HG02840 (cell line): ENCODE data around the gene FBLN7.
"Not testable (repeated sequence)": the region's sequence is repeated elsewhere in the genome, so short reads cannot be mapped to it uniquely, and the experiment has no call there.

Source experiments
- ATAC-seq: cut with Tn5 transposase; IDR thresholded peaks from one replicate; pipeline ENCODE4 v1.9.1; 2021; ENCODE audit warnings: mild to moderate bottlenecking, moderate library complexity, moderate number of reproducible peaks; ENCODE audit not compliant: unreplicated experiment, low FRiP score

The FBLN7 gene

GRCh38 chr2:112175958-112176573 is 37.9 kb downstream of the FBLN7 start:
- no peak for ATAC-seq

GRCh38 chr2:112181571-112182290 is 43.5 kb downstream of the FBLN7 start:
- no peak for ATAC-seq

DNA sequence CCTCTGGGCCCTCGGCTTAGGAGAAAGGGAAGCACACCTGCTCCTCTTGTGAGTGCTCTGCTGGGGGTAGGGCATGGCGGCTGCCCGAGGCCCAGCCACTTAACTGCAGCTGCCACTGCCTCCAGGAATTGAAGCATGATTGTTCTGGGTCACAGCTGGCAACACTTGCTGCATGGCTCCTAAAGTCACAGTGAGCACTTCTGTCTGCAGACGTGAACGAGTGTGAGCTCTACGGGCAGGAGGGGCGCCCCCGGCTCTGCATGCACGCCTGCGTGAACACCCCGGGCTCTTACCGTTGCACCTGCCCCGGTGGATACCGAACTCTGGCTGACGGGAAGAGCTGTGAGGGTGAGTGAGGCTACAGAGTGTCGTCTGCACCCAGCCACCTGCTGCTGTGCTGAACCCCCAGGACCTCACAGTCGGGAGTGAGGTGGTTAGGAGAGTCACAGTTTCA is 44.4 kb downstream of the FBLN7 start:
- no peak for ATAC-seq

DNA sequence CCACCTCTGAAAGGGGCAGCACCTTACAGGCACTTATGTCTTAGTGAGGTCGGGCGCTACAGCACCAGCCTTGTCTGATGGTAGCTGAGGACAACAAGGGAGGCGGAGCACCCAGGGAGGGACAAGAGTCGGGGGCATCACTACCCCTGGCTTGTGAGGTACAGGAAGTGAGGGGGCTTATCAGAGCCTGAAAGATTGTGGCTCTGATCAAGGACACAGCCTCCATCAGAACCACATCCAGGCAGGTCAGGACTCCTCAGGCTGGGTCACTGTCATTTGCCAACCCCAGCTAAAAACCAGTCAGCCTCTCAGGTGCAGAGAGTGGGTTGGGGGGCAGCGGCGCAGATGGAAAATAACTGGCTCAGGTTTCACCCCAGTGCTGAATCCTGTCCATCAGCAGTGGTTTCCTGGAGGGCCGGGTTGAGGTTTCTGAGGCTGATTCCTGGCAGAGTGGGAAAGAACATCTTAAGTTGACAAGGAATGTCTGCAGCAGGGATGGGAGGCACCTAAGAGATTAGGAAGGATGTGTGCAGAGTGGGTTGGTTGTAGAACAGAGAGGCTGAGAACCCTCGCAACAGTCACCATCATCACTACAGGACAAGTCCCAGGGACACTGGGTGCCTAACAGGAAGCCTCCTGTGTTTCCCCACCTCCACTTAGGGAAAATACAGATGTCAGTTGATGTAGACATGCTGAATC is 45.3 kb downstream of the FBLN7 start:
- no peak for ATAC-seq

GRCh38 chr2:112184121-112184520 is 45.9 kb downstream of the FBLN7 start:
- ATAC-seq, result no peak

- ATAC-seq, result no peak
Measured at GRCh38 chr2:112185131-112185530, 46.9 kb downstream of the FBLN7 start.

DNA sequence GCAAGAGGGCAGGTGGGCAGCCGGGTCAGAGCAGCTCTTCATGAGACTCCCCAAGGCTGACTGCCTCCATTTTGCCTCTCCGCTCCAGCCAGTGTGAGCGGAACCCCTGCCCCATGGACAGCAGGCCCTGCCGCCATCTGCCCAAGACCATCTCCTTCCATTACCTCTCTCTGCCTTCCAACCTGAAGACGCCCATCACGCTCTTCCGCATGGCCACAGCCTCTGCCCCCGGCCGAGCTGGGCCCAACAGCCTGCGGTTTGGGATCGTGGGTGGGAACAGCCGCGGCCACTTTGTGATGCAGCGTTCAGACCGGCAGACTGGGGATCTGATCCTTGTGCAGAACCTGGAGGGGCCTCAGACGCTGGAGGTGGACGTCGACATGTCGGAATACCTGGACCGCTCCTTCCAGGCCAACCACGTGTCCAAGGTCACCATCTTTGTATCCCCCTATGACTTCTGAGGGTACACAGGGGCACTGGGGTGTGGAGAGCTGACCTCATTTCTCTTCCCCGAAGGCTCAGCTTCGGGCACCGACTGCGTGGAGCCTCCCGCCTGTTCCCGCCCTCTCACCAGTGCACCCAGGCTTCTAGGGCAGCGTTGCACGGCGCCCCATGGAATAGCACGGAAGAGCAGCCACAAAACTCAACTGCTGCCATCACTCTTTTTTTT is 49.0 kb downstream of the FBLN7 start:
- ATAC-seq, result no peak

DNA sequence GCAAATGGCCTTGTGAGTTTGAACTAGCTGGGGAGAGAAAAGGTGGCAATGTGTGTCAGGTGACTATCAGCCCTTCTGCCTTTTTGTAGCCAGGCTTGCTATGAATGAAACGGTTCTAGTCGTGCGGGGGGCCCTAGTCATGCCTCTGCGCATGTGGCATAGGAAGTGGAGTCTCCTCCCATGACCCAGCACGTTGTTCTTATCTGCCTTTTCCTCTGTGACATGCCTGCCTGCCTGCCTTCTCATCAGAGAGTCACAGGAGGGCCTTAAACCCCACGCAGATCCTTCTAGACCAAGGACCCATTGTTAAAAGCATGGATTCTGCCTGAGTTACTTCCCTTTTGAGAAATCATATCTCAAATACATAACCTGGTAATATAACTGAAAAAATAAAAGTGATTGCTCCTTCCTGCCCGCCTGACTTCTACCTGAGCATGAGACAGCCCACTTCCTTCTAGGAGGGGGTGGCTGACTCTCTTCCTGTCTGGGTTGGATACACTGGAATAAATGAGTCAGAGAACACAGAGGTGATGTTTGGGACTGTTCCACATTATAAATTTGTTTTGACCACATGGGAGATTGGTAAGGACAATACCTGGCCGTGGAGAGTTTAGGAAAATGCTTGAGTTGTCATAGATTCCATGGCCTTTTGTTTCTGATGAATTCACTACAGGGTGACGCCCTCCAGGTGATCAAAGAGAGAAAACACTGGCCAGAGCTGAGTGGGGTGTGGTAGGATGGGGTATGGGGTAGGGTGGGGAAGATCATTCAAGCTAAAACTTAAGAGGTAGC is 49.8 kb downstream of the FBLN7 start:
- no peak for ATAC-seq

GRCh38 chr2:112189001-112189556 is 50.9 kb downstream of the FBLN7 start:
- ATAC-seq, result no peak

DNA sequence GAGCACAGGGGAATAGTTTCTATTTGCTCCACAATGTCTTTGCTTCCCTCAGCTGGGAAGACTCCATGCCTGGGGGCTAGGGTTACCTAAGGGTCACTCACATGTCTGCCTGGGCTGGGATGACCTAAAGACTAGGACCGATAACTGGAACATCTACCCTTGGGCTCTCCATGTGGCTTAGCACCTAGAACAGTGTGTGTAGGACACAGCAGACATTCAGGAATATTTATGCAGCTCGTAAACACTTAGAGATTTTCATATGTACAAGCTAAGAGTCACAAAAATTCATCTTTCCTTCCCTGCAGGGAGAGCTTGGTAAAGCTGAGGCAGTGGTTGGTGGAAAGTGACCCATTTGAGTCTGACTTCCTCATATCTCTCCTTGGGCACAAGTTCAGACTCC is 55.8 kb downstream of the FBLN7 start:
- ATAC-seq, result no peak

DNA sequence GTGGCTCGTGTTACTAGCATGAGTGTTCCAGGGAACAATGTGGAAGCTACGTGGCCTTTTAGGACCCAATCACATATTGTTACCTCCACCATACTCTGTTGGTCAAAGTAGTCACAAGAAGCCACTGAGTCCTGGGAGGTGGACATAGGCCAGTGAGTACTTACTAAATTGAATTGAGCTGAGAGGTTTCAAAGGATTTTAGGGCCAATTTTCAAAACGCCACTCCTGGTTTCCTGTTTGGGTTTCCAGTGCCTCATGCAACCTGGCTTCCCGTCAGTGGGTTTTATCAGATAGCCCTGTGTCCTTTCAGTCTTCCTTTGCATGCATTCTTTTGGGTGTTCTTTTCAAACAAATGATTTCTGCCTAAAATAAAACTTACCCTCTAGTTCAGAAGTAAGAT is 56.3 kb downstream of the FBLN7 start:
- ATAC-seq, result no peak

DNA sequence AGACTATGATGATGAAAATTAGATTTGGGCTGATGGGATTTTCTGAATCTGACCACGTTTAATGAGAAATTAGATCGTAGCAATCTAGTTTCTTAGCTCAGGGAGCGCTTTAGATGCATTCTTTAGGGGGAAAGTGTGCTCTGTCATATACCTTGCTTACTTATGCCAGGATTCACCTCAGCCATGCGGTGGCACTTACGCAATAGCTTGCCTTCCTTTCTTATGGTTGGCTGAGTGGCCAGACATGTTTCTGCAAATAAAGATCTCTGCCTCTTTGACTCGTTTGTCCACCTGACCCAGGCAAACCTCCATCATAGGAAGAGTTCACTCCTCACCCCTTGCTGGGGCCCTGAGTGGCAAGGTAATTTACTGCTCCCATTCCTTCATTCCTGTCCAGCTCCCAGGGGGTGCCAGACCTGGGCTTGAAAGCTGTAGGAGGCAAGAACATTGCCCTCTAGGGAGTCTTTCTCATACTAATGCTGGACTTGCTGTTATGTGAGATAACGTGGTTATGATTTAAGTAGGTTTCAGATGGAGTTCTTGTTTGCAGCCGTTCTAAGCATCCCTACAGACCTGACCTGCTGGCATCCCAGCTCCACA is 57.1 kb downstream of the FBLN7 start:
- no peak for ATAC-seq

DNA sequence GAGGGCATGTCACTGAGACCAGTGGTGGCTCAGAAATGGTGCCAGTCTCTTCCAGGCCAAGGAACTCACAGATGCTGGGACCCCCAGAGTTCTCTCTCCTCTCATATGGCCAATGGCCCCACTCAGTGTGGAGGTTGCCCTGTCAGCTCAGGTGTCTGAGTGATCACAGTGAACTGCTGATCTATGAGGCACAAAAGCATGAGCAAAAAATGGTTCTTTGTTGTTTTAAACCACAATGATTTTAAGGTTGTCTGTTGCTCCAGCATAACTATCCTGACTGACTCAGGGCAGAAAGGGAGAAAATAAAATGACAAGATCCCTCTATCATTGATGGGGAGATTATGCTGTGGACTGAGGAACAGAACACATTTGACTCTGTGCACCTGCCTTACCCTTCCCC is 57.8 kb downstream of the FBLN7 start:
- no peak for ATAC-seq

GRCh38 chr2:112197868-112198267 is 59.7 kb downstream of the FBLN7 start:
- no peak for ATAC-seq

DNA sequence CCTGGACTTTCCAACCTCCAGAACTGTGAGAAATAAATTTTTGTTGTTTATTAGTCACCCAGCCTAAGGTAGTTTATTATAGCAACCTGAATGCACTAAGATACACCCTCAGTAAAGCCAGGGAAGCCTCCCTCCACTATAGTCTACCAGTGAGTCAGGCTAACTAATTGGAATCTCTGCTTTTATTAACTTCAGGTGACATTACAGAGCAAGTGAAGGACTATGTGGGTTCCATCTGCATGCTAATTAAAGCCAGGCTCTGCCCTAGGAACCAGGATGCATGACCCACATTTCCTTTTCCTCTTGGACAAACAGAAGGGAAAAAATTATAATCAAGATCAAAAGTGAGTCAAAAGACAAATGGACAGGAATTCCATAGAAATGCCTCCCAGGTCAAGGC is 60.6 kb downstream of the FBLN7 start:
- ATAC-seq, result no peak

GRCh38 chr2:112199188-112199587 is 61.0 kb downstream of the FBLN7 start:
- ATAC-seq, result no peak

DNA sequence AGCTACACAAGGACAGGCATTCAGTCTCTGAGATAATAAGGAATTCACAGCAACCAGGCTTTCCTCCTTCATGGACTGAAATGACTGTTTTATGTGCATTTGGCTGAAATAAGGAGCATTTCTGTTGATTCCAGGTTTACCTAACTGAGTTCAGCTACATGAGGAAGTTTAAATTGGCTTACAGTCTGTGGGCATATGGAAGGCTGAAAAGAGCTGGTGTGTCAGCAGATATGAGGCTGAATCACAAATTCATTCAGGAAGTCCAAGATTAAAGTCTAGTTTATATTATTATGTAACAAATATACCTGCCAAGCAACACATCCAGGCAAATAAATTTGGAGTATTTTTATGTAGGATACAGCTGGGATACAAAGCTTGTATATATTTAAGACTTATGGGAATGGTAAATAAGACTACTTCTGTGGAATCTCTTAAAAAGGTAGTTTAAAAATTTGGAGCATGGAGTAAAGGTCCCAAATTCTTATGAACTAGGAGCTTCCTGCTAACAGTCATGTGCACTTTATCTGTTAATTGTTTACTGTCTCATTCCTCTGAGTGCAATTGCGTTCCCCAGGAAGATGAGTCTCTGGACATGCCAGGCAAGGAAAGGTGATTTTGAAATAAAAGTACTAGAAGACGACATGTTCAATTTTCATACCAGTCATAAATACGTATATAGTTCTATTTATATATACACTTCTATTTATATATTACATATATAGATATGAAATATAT is 63.7 kb downstream of the FBLN7 start:
- no peak for ATAC-seq

DNA sequence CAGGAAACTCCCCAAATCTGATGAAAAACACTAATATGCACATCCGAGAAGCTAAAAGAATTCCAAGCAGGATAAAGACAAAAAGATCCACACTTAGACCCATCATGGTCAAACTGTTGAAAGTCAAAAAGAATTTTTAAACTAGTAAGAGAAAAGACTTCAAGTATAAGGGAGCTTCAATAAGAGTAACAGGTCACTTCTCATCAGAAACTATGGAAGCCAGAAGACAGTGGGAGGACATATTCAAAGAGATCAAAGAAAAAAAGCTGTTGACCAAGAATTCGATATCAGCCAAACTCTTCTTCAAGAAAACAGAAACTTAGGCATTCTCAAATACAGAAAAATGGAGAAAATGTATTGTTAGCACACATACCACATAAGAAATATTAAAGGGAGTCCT is 66.2 kb downstream of the FBLN7 start:
- no peak for ATAC-seq

DNA sequence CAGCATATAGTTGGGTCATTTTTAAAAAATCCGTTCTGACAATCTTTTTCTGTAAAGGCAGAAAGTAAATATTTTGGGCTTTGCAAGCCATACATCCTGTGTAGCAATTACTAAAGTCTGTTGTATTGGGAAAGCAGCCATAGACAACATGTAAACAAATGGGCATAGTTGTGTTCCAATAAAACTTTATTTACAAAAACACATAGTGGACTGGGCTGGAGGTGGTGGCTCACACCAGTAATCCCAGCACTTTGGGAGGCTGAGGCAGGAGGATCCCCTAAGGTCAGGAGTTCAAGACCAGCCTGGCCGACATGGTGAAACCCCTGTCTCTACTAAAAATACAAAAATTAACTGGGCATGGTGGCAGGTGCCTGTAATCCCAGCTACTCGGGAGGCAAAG is 69.7 kb downstream of the FBLN7 start:
- ATAC-seq, result not testable (repeated sequence)
